Hepatocyte (in vitro differentiated cells): ENCODE results near the gene PER1.
"Not testable (repeated sequence)": the region's sequence is repeated elsewhere in the genome, so short reads cannot be mapped to it uniquely, and the experiment has no call there.

Source experiments
- CTCF ChIP-seq: fragments of 200-600 bp; sonication (generic); IDR thresholded peaks from 2 replicates; pipeline ENCODE4 v1.5.1; 2016; ENCODE audit warnings: antibody characterized with exemption, mild to moderate bottlenecking; ENCODE audit not compliant: poor library complexity
- EZH2 ChIP-seq: fragments of 200-600 bp; sonication (generic); IDR thresholded peaks from 2 replicates; pipeline ENCODE4 v1.6.1; 2016; ENCODE audit warnings: antibody characterized with exemption, mild to moderate bottlenecking, borderline replicate concordance
- EZH2phosphoT487 ChIP-seq: fragments of 200-600 bp; sonication (generic); IDR thresholded peaks from one replicate; pipeline ENCODE4 v1.6.1; 2018; ENCODE audit warnings: antibody characterized with exemption, mild to moderate bottlenecking, low read depth, moderate library complexity; ENCODE audit not compliant: unreplicated experiment, severe bottlenecking

GRCh38 chr17:8106980-8107379 lies 45.2 kb downstream of the PER1 start:
- not testable (repeated sequence) for TF ChIP-seq CTCF, EZH2, EZH2phosphoT487
